Measurements from ENCODE around the gene NOC4L.
A peak's percentile ranks its signal among the peaks of the same experiment; 100 is the strongest.

The NOC4L gene

GRCh38 chr12:132158677-132159554 is 14.7 kb downstream of the NOC4L start:
- DNase-seq = no peak

GRCh38 chr12:132159555-132160003 is 15.3 kb downstream of the NOC4L start:
- DNase-seq = no peak

GRCh38 chr12:132160016-132160415 is 15.8 kb downstream of the NOC4L start:
- no peak for DNase-seq

GRCh38 chr12:132160601-132161035 is 16.4 kb downstream of the NOC4L start:
- no peak for DNase-seq

GRCh38 chr12:132161036-132161781 is 17.0 kb downstream of the NOC4L start:
- DNase-seq = no peak

GRCh38 chr12:132161796-132162507 is 17.7 kb downstream of the NOC4L start:
- no peak for DNase-seq

GRCh38 chr12:132162508-132163031 is 18.3 kb downstream of the NOC4L start:
- peak; percentile 35 for DNase-seq

- DNase-seq = no peak
Observed at GRCh38 chr12:132163041-132163910, 19.0 kb downstream of the NOC4L start.

- no peak for DNase-seq
Observed at GRCh38 chr12:132163911-132164288, 19.6 kb downstream of the NOC4L start.

GRCh38 chr12:132164426-132164825 is 20.2 kb downstream of the NOC4L start:
- DNase-seq = no peak

- DNase-seq = no peak
Observed at GRCh38 chr12:132165584-132165983, 21.3 kb downstream of the NOC4L start.

- no peak for DNase-seq
Observed at GRCh38 chr12:132166093-132166492, 21.8 kb downstream of the NOC4L start.

- no peak for DNase-seq
Observed at GRCh38 chr12:132166801-132167591, 22.7 kb downstream of the NOC4L start.

GRCh38 chr12:132167611-132168310 is 23.5 kb downstream of the NOC4L start:
- DNase-seq = no peak

- DNase-seq = no peak
Observed at GRCh38 chr12:132168311-132169031, 24.2 kb downstream of the NOC4L start.

GRCh38 chr12:132169376-132169775 is 25.1 kb downstream of the NOC4L start:
- no peak for DNase-seq

- no peak for DNase-seq
Observed at GRCh38 chr12:132170094-132170636, 25.9 kb downstream of the NOC4L start.

- DNase-seq = no peak
Observed at GRCh38 chr12:132170637-132171292, 26.5 kb downstream of the NOC4L start.
